WERI-Rb-1 (cell line): Measurements from ENCODE around the gene TMEM123.
"Not testable (repeated sequence)": the region's sequence is repeated elsewhere in the genome, so short reads cannot be mapped to it uniquely, and the experiment has no call there.

Experiments used
- DNase-seq: peaks from one replicate; pipeline ENCODE4 v3.0.0-alpha.2; 2020
- H3K27ac ChIP-seq: fragments of 250-450 bp; sonication (Bioruptor Pico); 2 replicates; pipeline ENCODE4 v1.5.1; 2020; ENCODE audit warnings: mild to moderate bottlenecking, moderate library complexity
- H3K27me3 ChIP-seq: fragments of 250-450 bp; sonication (Bioruptor Pico); 2 replicates; pipeline ENCODE4 v1.5.1; 2021; ENCODE audit warnings: mild to moderate bottlenecking, low read depth, moderate library complexity; ENCODE audit not compliant: insufficient read depth, severe bottlenecking
- H3K36me3 ChIP-seq: fragments of 250-450 bp; sonication (Bioruptor Pico); 2 replicates; pipeline ENCODE4 v1.5.1; 2020; ENCODE audit warnings: mild to moderate bottlenecking, moderate library complexity
- H3K4me3 ChIP-seq: 2 replicates; pipeline ENCODE4 v1.5.1; 2011; ENCODE audit warnings: low read depth, mild to moderate bottlenecking, control low read depth, low read length
- H3K9me3 ChIP-seq: fragments of 250-450 bp; sonication (Bioruptor Pico); 2 replicates; pipeline ENCODE4 v1.5.1; 2021; ENCODE audit warnings: mild to moderate bottlenecking, moderate library complexity; ENCODE audit not compliant: severe bottlenecking
- CTCF ChIP-seq: IDR thresholded peaks from 2 replicates; pipeline ENCODE4 v1.5.1; 2011; ENCODE audit warnings: low read depth, mild to moderate bottlenecking, control low read depth, inconsistent platforms, low read length

The TMEM123 gene

DNA sequence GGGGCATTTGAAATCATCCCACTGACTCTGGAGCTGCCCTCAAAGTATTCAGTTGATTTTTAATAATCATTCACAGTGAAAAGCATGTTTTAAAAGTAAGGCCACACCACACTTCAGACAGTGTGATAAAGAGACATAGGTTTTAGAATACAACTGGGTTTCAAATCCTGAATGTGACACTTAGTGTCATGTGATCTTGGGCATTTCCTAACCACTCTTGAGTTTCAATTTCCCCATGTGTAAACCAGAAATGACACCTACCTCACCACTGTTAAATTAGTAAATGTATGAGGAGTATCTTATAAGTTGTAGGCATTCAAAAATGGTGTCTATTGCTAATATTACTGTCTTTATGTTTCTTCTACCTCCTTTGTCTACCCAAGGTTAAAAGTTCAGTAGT is 5.4 kb downstream of the TMEM123 start:
- no peak overlapping the region for H3K4me3 ChIP-seq
- no peak for TF ChIP-seq CTCF
- DNase-seq, result no peak
- peaks cover 39% of the 10 kb centered on the region for H3K36me3 ChIP-seq
- peaks cover 3% of the 10 kb centered on the region for H3K9me3 ChIP-seq
- H3K27ac ChIP-seq, result no peak overlapping the region
- no peaks in the 10 kb centered on the region for H3K27me3 ChIP-seq

GRCh38 chr11:102446606-102447005 is 6.0 kb downstream of the TMEM123 start:
- no peak overlapping the region for H3K27ac ChIP-seq
- DNase-seq, result no peak
- H3K9me3 ChIP-seq, result peaks cover 3% of the 10 kb centered on the region
- no peak for TF ChIP-seq CTCF
- H3K27me3 ChIP-seq, result no peaks in the 10 kb centered on the region
- no peak overlapping the region for H3K4me3 ChIP-seq
- peaks cover 39% of the 10 kb centered on the region for H3K36me3 ChIP-seq

- DNase-seq, result not testable (repeated sequence)
Observed at GRCh38 chr11:102444693-102445092, 7.9 kb downstream of the TMEM123 start.

GRCh38 chr11:102444142-102444541 is 8.4 kb downstream of the TMEM123 start:
- H3K4me3 ChIP-seq, H3K27ac ChIP-seq, H3K27me3 ChIP-seq, DNase-seq, H3K9me3 ChIP-seq: not testable (repeated sequence)
- peaks cover 39% of the 10 kb centered on the region for H3K36me3 ChIP-seq

More at GRCh38 chr11:102444693-102445092, 7.9 kb downstream of the TMEM123 start:
- peaks cover 39% of the 10 kb centered on the region for H3K36me3 ChIP-seq
- not testable (repeated sequence) for H3K4me3 ChIP-seq, H3K9me3 ChIP-seq, H3K27me3 ChIP-seq, H3K27ac ChIP-seq

GRCh38 chr11:102439063-102439363 is 13.6 kb downstream of the TMEM123 start:
- not testable (repeated sequence) for H3K27me3 ChIP-seq, DNase-seq, H3K36me3 ChIP-seq, H3K27ac ChIP-seq, H3K4me3 ChIP-seq, H3K9me3 ChIP-seq

DNA sequence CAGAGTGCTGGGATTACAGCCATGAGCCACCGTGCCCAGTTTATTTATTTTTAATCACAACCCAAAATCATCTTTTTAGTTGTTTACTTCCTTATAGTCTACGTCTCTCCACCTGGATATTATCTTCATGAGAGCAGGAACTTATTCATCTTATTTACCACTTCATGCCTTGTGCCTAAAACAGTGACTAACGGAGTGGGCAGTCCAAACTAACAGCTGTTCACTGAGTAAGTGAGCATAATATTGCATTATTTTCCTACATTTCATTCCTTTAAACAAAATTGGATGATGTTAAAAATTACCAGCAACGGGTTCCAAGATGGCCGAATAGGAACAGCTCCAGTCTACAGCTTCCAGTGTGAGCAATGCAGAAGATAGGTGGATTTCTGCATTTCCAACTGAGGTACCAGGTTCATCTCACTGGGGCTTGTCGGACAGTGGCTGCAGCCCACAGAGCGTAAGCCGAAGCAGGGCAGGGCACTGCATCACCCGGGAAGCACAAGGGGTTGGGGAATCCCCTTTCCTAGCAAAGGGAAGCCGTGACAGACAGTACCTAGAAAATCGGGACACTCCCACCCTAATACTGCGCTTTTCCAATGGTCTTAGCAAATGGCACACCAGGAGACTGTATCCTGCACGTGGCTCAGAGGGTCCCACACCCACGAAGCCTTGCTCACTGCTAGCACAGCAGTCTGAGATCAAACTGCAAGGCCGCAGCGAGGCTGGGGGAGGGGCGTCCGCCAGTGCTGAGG is 14.1 kb downstream of the TMEM123 start:
- Histone ChIP-seq H3K9me3 (peaks cover under 1% of the 10 kb centered on the region), H3K27me3 (no peaks in the 10 kb centered on the region), H3K36me3 (peaks cover 5% of the 10 kb centered on the region), H3K27ac (no peak overlapping the region), H3K4me3 (no peak overlapping the region)
- TF ChIP-seq CTCF, result no peak
- DNase-seq, result no peak

DNA sequence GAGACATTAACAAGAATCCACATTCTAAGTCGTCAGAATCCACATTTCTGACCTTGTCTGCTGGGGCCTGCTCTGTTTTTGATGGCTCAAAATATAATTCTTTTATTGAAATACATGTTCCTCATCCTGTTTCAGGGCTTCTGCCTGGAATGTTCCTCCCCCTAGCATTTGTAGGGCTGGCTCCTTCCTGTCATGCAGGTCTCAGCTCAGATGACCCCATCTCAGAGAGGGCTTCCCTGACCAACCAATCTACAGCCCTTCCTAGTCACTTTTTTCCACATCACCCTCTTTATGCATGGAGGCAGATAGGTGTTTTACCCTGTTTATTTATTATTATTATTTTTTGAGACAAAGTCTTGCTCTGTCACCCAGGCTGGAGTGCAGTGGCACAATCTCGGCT is 14.8 kb downstream of the TMEM123 start:
- no peak for TF ChIP-seq CTCF
- Histone ChIP-seq H3K27me3 (no peaks in the 10 kb centered on the region), H3K4me3 (no peak overlapping the region), H3K27ac (no peak overlapping the region), H3K36me3 (peaks cover 7% of the 10 kb centered on the region), H3K9me3 (peaks cover 8% of the 10 kb centered on the region)
- DNase-seq, result no peak
